ENCODE data around the gene KCNAB2.
"Not testable (repeated sequence)": the region's sequence is repeated elsewhere in the genome, so short reads cannot be mapped to it uniquely, and the experiment has no call there.

KCNAB2 gene

DNA sequence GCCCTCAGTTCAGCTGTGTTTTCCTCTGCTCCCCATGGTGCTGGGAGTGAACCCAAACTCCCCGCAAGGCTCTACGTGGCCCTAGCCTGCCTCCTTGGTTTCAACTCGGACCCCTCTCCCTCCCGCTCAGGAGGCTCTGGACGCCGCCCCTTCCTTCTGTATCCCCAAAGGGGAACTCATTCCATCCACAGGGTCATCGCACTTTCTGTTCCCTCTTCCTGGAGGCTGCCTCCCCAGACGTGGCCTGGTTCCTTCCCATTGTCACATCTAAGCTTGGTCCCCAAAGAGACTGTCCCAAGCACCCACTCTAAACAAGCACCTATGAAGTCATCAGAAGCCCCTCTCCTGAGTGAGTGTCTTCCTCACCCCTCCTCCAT, 10.9 kb downstream of the KCNAB2 start:
- DNase-seq (ENCODE audit: low read depth): no peak

GRCh38 chr1:6057170-6057845, 11.6 kb downstream of the KCNAB2 start:
- no peak for DNase-seq (ENCODE audit: low read depth)

DNA sequence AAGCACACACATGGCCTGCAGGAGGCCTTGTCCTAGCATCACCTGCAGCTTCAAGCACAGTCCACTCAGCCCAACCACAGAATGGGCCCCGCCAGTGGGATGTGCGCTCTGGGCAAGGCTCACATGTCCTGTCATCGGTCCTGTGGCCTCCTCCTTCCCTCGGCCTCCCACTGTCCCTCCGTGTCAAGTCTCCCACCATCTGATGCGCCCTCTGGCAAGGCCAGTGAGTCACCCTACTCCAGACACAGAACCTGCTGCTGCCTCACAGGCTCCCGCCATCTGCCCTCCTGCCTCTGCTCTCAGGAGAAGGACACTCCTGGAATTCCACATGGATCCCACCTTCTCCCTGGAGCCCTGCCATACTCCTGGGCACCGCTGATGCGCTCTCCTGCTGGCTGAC, 14.2 kb downstream of the KCNAB2 start:
- DNase-seq (ENCODE audit: low read depth): no peak

- no peak for DNase-seq (ENCODE audit: low read depth)
Observed at GRCh38 chr1:6062670-6063069, 17.0 kb downstream of the KCNAB2 start.

DNA sequence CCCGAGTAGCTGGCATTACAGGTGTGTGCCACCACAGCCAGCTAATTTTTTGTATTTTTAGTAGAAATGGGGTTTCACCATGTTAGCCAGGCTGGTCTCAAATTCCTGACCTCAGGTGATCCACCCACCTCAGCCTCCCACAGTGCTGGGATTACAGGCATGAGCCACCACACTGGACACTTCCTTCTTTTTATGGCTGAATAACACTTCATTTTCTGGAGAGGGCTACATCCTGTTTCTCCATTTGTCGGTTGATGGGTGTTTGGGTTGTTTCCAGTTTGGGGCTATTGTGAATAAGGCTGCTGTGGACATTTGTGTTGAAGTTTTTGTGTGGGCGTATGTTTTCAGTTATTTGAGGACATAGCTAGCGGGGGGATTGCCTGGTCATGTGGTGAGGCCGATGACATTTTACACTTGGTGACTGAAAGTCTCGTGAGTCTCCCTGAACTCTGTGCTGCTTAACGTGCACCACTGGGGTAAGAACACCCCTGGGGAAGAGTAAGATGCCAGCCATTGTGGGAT, 17.9 kb downstream of the KCNAB2 start:
- DNase-seq (ENCODE audit: low read depth): not testable (repeated sequence)

GRCh38 chr1:6065093-6065858, 19.6 kb downstream of the KCNAB2 start:
- DNase-seq (ENCODE audit: low read depth): no peak

- DNase-seq (ENCODE audit: low read depth): no peak
Observed at GRCh38 chr1:6066680-6067079, 21.0 kb downstream of the KCNAB2 start.

- DNase-seq (ENCODE audit: low read depth): no peak
Observed at GRCh38 chr1:6068073-6068472, 22.4 kb downstream of the KCNAB2 start.

GRCh38 chr1:6068932-6069331, 23.2 kb downstream of the KCNAB2 start:
- no peak for DNase-seq (ENCODE audit: low read depth)

- DNase-seq (ENCODE audit: low read depth): no peak
Observed at GRCh38 chr1:6069573-6069972, 23.9 kb downstream of the KCNAB2 start.

DNA sequence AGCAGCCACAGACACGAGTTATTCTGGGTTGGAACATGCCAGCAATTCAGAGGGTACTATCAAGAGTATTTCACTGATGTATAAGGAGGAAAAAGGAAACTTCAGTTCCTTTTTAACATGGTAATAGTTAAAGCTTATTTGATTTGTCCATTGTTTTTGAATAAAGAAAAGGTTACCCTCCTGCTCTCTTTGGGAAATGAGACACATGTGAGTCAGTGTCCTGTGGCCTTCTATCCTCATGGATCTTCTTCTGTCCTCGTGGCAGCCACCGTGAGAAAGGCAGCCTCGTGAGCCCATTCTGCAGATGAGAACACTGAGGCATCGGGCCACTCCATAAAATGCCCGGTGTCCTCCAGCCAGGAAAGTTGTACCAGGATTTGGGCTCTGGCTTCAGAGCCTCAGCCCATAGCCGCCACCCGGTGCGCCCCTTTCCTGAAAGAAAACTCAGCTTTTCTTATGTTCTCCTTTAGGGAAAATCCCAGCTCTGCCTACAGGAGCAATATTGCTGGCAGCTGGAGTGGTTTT, 24.8 kb downstream of the KCNAB2 start:
- DNase-seq (ENCODE audit: low read depth): no peak

DNA sequence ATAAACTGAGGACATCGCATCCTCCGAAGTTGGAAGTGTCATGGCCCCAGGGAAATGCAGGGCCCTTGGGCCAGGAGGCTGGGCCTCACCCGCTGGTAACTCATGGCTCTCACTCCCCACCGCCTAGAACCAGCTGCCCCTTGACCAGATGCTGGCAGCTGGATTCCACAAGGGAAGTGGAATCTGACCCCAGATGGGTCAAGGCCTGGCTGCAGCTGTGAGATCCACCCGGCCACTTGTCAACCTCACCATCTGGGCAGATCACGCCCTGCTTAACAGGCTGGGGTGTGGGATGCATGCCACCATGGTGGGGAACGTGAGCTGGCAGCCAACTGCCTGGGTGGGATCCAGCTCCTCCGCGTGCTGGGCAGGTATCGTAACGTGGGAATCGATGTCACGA, 25.5 kb downstream of the KCNAB2 start:
- no peak for DNase-seq (ENCODE audit: low read depth)

GRCh38 chr1:6072774-6073479, 27.2 kb downstream of the KCNAB2 start:
- DNase-seq (ENCODE audit: low read depth): no peak

DNA sequence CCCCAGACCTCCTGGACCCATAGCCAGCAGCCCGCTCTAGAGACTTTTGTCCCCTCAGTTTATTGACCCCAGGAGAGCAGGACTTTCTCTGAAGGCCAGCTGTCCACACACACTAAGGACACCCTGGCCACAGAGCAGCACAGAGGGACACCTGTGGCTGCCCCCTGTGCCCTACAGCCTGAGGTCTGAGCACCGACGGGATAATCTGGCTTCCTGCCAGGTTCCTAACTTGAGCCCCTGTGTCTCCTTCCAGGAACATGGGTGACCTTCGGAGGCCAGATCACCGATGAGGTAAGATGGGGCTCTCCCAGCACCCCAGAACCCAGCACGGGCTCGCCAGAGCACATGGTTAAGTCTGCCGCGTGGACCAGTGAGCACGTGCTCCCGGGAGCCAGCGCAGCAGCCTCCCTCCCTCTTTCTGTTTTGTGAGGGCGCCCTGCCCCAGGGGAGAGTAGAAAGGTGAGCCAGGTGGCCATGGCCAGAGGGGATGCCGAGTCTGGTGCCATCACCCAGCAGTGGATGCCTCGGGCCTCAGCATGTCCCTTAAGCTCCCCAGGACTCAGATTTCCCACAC, 27.9 kb downstream of the KCNAB2 start:
- DNase-seq (ENCODE audit: low read depth): no peak

DNA sequence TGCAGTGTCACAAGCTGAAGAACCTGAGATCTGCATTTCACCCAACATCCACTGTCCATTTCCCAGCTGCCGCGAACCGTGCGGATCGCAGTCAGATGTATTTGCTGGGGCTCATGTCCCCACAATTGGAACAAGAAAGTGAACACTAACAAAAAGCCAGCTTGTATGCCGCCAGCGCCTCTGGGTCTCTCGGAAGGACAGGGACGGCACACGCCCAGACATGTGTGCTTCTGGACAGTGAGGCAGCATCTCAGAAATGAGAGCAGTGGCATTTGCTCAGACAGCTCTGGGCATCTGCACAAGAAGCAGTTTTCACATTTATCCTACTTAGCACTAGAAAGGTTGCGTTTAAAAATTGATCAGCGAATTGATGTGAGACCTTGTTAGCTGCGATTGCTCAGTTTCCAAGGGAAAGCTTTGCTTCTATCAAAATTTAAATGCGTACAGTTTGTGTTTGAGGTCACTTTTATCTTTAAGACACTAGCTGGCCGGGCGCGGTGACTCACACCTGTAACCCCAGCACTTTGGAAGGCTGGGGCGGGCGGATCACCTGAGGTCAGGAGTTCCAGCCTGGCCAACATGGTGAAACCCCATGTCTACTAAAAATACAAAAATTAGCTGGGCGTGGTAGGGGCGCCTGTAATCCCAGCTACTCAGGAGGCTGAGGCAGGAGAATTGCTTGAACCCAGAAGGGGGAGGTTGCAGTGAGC, 28.7 kb downstream of the KCNAB2 start:
- no peak for DNase-seq (ENCODE audit: low read depth)

- no peak for DNase-seq (ENCODE audit: low read depth)
Observed at GRCh38 chr1:6075748-6076147, 30.1 kb downstream of the KCNAB2 start.

DNA sequence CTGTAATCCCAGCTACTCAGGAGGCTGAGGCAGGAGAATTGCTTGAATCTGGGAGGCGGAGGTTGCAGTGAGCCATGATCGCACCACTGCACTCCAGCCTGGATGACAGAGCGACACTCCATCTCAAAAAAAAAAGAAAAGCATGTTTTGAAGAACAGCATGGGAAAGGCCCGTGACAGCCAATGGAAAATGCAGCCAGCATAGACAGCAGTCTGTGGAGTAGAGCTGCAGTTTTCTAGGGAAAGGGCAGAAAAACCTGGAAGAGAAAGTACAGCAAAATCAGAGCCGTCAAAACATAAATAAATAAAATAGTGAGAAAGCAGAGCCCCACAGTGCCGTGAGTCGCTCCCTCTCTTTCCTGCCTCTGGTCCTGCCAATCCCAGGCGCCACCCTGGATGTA, 31.4 kb downstream of the KCNAB2 start:
- not testable (repeated sequence) for DNase-seq (ENCODE audit: low read depth)

- no peak for DNase-seq (ENCODE audit: low read depth)
Observed at GRCh38 chr1:6077506-6077905, 31.8 kb downstream of the KCNAB2 start.

GRCh38 chr1:6077919-6078318, 32.2 kb downstream of the KCNAB2 start:
- no peak for DNase-seq (ENCODE audit: low read depth)

GRCh38 chr1:6080469-6080868, 34.8 kb downstream of the KCNAB2 start:
- no peak for DNase-seq (ENCODE audit: low read depth)

DNA sequence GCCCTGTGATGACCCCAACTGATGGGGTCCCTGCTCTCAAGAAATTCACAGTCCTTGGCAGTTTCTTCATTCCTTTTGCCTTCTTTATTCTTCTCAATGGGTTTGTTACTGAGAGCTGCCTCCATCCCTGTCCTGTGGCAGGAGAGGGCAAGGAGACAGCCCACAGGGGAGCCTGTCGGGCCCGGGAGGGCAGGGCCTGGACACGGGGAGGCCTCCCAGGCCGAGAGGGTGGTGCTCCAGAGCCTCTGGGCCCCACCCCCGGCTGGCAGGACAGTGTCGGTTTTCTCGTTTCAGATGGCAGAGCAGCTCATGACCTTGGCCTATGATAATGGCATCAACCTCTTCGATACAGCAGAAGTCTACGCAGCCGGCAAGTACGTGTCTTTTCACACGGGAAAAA, 36.2 kb downstream of the KCNAB2 start:
- no peak for DNase-seq (ENCODE audit: low read depth)

All from CMK (cell line).